IMR-90 (cell line): Measurements from ENCODE around the gene TTC21A.

ENCODE experiments used
- BHLHE40 ChIP-seq: fragments of 150-350 bp; IDR thresholded peaks from 2 replicates; pipeline ENCODE4 v1.6.1; 2016; ENCODE audit warnings: mild to moderate bottlenecking, low read depth, low read length
- CEBPB ChIP-seq: IDR thresholded peaks from 2 replicates; pipeline ENCODE4 v1.6.1; 2012; ENCODE audit warnings: low read depth, low read length, improper control_type of control experiment
- CTCF ChIP-seq: conservative IDR thresholded peaks from 2 replicates; pipeline ENCODE4 v1.5.1; 2012; ENCODE audit warnings: mild to moderate bottlenecking, low read depth, low read length, improper control_type of control experiment
- ELK1 ChIP-seq: fragments of 150-350 bp; IDR thresholded peaks from 2 replicates; pipeline ENCODE4 v1.6.1; 2016; ENCODE audit warnings: low read depth, mild to moderate bottlenecking, low read length, moderate library complexity, borderline replicate concordance
- FOS ChIP-seq: fragments of 150-350 bp; IDR thresholded peaks from 2 replicates; pipeline ENCODE4 v1.6.1; 2016; ENCODE audit warnings: low read depth, low read length
- MAFK ChIP-seq: IDR thresholded peaks from 2 replicates; pipeline ENCODE4 v1.6.1; 2012; ENCODE audit warnings: low read depth, low read length, improper control_type of control experiment
- MXI1 ChIP-seq: IDR thresholded peaks from 2 replicates; pipeline ENCODE4 v1.6.1; 2012; ENCODE audit warnings: low read depth, mild to moderate bottlenecking, low read length, moderate library complexity, borderline replicate concordance
- POLR2A ChIP-seq: IDR thresholded peaks from 2 replicates; pipeline ENCODE4 v1.6.1; 2012; ENCODE audit warnings: mild to moderate bottlenecking, low read depth, low read length
- RAD21 ChIP-seq: IDR thresholded peaks from 2 replicates; pipeline ENCODE4 v1.6.1; 2012; ENCODE audit warnings: low read length, improper control_type of control experiment
- RCOR1 ChIP-seq: IDR thresholded peaks from 2 replicates; pipeline ENCODE4 v1.6.1; 2012; ENCODE audit warnings: mild to moderate bottlenecking, low read length, improper control_type of control experiment; ENCODE audit not compliant: insufficient replicate concordance
- RFX5 ChIP-seq: IDR thresholded peaks from 2 replicates; pipeline ENCODE4 v1.8.0; 2012; ENCODE audit warnings: low read depth, mild to moderate bottlenecking, low read length, moderate library complexity
- SMC3 ChIP-seq: fragments of 150-350 bp; IDR thresholded peaks from 2 replicates; pipeline ENCODE4 v1.6.1; 2016; ENCODE audit warnings: low read depth, mild to moderate bottlenecking, antibody characterized with exemption, low read length, moderate library complexity
- USF2 ChIP-seq: fragments of 150-350 bp; IDR thresholded peaks from 2 replicates; pipeline ENCODE4 v1.6.1; 2017; ENCODE audit warnings: mild to moderate bottlenecking, antibody characterized with exemption, low read length, low read depth

- TF ChIP-seq CTCF (no peak), RCOR1 (no peak), ELK1 (no peak), CEBPB (no peak), BHLHE40 (no peak), RAD21 (no peak), POLR2A (no peak), USF2 (no peak), MAFK (no peak), SMC3 (no peak), MXI1 (no peak), FOS (no peak), RFX5 (no peak)
Measured at GRCh38 chr3:39176025-39176714, 68.7 kb downstream of the TTC21A start.
